SK-N-SH treated with all-trans-retinoic acid at 6 μM for 48 hours (cell line): ENCODE results near the gene MRGPRF.

ENCODE experiments used
- ATAC-seq: fragments of 200-7000 bp; cut with Tn5 transposase; 3 replicates; pipeline ENCODE4 v1.9.1; 2020; ENCODE audit warnings: mild to moderate bottlenecking, moderate library complexity
- ARNTL ChIP-seq: fragments of 450-650 bp; formaldehyde crosslinking; IDR thresholded peaks from 2 replicates; pipeline ENCODE4 v1.5.0; 2020; ENCODE audit warnings: low read depth, mild to moderate bottlenecking, moderate library complexity, borderline replicate concordance
- CSDC2 ChIP-seq: fragments of 250-450 bp; sonication (Bioruptor Pico); IDR thresholded peaks from 2 replicates; pipeline ENCODE4 v1.5.0; 2020; ENCODE audit warnings: mild to moderate bottlenecking, moderate library complexity
- ESRRG ChIP-seq: fragments of 250-450 bp; sonication (Bioruptor Pico); IDR thresholded peaks from 2 replicates; pipeline ENCODE4 v1.6.1; 2021; ENCODE audit warnings: mild to moderate bottlenecking
- GLIS3 ChIP-seq: fragments of 250-450 bp; sonication (Bioruptor Pico); IDR thresholded peaks from 2 replicates; pipeline ENCODE4 v1.5.0; 2020; ENCODE audit warnings: mild to moderate bottlenecking, moderate library complexity
- ISL1 ChIP-seq: fragments of 250-450 bp; sonication (Bioruptor Pico); IDR thresholded peaks from 2 replicates; pipeline ENCODE4 v2.1.2; 2022; ENCODE audit warnings: mild to moderate bottlenecking, moderate library complexity
- OSR1 ChIP-seq: fragments of 250-450 bp; sonication (Bioruptor Pico); IDR thresholded peaks from 2 replicates; pipeline ENCODE4 v1.8.0; 2022; ENCODE audit warnings: moderate library complexity, mild to moderate bottlenecking, inconsistent platforms
- PPARA ChIP-seq: fragments of 250-450 bp; sonication (Bioruptor Pico); IDR thresholded peaks from 2 replicates; pipeline ENCODE4 v1.5.0; 2020; ENCODE audit warnings: mild to moderate bottlenecking, borderline replicate concordance
- RARB ChIP-seq: fragments of 250-450 bp; sonication (Bioruptor Pico); IDR thresholded peaks from 2 replicates; pipeline ENCODE4 v1.8.0; 2021; ENCODE audit warnings: mild to moderate bottlenecking, moderate library complexity
- SNAI2 ChIP-seq: fragments of 250-450 bp; sonication (Bioruptor Pico); IDR thresholded peaks from 2 replicates; pipeline ENCODE4 v1.5.0; 2020; ENCODE audit warnings: mild to moderate bottlenecking, moderate library complexity
- TCF4 ChIP-seq: fragments of 250-450 bp; sonication (Bioruptor Pico); IDR thresholded peaks from 2 replicates; pipeline ENCODE4 v1.8.0; 2021; ENCODE audit warnings: mild to moderate bottlenecking, moderate library complexity, borderline replicate concordance
- TOX ChIP-seq: fragments of 250-450 bp; sonication (Bioruptor Pico); IDR thresholded peaks from 2 replicates; pipeline ENCODE4 v1.8.0; 2021; ENCODE audit warnings: mild to moderate bottlenecking, moderate library complexity, borderline replicate concordance
- ZC3H10 ChIP-seq: fragments of 250-450 bp; sonication (Bioruptor Pico); IDR thresholded peaks from 2 replicates; pipeline ENCODE4 v1.5.1; 2021; ENCODE audit warnings: mild to moderate bottlenecking, moderate library complexity
- ZFP30 ChIP-seq: fragments of 450-650 bp; formaldehyde crosslinking; IDR thresholded peaks from 2 replicates; pipeline ENCODE4 v1.5.0; 2022; ENCODE audit warnings: mild to moderate bottlenecking, moderate library complexity
- ZNF565 ChIP-seq: fragments of 450-650 bp; formaldehyde crosslinking; conservative IDR thresholded peaks from 2 replicates; pipeline ENCODE4 v1.5.0; 2020; ENCODE audit warnings: low read depth, mild to moderate bottlenecking, moderate library complexity
- ZNF70 ChIP-seq: fragments of 450-650 bp; formaldehyde crosslinking; IDR thresholded peaks from 2 replicates; pipeline ENCODE4 v1.5.0; 2020; ENCODE audit warnings: mild to moderate bottlenecking, moderate library complexity
- ZNF8 ChIP-seq: fragments of 450-650 bp; formaldehyde crosslinking; IDR thresholded peaks from 2 replicates; pipeline ENCODE4 v1.5.0; 2020; ENCODE audit warnings: mild to moderate bottlenecking, moderate library complexity
- TF ChIP-seq, protein P1 (sequence below): fragments of 250-450 bp; sonication (Bioruptor Pico); IDR thresholded peaks from 2 replicates; pipeline ENCODE4 v1.8.0; 2020; ENCODE audit warnings: mild to moderate bottlenecking, moderate library complexity, borderline replicate concordance
- TF ChIP-seq, protein P2 (sequence below): fragments of 250-450 bp; sonication (Bioruptor Pico); IDR thresholded peaks from 2 replicates; pipeline ENCODE4 v1.5.1; 2020; ENCODE audit warnings: low read depth, mild to moderate bottlenecking, moderate library complexity
- TF ChIP-seq, protein P3 (sequence below): fragments of 250-450 bp; sonication (Bioruptor Pico); IDR thresholded peaks from 2 replicates; pipeline ENCODE4 v1.8.0; 2021; ENCODE audit warnings: low read depth, mild to moderate bottlenecking, moderate library complexity, borderline replicate concordance
- TF ChIP-seq, protein P4 (sequence below): fragments of 250-450 bp; sonication (Bioruptor Pico); IDR thresholded peaks from 2 replicates; pipeline ENCODE4 v1.5.1; 2021; ENCODE audit warnings: mild to moderate bottlenecking, moderate library complexity

MRGPRF gene

DNA sequence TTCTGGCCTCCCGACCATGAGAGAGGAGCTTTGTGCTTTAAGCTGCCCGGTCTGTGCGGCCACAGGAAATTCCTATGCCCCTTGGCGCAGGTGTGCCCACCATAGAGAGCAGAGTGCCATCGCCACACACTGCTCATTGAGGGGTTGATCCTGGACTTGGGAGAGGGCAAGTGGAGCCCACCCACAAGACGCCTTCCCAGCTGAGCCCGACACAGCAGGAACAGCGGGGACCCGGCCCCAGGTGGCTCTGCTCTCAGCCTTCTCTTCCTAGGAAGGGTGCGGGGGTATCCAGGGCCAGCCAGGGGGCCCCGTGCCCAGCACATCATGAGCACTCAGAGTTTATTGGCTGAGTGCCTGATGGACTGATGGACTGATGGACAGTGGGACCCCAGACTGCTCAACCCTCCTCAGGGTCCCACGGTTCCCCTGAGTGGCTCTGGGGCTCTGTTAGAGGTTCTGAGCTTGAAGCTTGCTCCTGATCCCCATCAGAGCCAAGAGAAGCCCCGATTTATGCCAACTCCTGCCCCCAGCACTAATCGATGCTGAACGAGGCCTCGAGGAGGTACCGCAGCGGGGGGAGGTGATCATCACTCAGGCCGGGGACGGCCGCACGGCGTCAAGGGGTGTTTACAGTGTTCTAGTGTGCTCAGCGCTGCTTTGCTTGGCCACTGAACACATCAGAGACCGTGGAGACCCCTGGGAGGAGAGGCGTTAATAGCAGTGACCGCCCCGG, 18.7 kb downstream of the MRGPRF start:
- TF ChIP-seq, protein P1, sequence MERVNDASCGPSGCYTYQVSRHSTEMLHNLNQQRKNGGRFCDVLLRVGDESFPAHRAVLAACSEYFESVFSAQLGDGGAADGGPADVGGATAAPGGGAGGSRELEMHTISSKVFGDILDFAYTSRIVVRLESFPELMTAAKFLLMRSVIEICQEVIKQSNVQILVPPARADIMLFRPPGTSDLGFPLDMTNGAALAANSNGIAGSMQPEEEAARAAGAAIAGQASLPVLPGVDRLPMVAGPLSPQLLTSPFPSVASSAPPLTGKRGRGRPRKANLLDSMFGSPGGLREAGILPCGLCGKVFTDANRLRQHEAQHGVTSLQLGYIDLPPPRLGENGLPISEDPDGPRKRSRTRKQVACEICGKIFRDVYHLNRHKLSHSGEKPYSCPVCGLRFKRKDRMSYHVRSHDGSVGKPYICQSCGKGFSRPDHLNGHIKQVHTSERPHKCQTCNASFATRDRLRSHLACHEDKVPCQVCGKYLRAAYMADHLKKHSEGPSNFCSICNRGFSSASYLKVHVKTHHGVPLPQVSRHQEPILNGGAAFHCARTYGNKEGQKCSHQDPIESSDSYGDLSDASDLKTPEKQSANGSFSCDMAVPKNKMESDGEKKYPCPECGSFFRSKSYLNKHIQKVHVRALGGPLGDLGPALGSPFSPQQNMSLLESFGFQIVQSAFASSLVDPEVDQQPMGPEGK (CRISPR knock-in tag), result no peak
- no peak for TF ChIP-seq ESRRG
- TF ChIP-seq PPARA (CRISPR knock-in tag), result no peak
- no peak for TF ChIP-seq ZNF70 (CRISPR knock-in tag)
- no peak for TF ChIP-seq TCF4 (CRISPR knock-in tag)
- no peak for ATAC-seq

DNA sequence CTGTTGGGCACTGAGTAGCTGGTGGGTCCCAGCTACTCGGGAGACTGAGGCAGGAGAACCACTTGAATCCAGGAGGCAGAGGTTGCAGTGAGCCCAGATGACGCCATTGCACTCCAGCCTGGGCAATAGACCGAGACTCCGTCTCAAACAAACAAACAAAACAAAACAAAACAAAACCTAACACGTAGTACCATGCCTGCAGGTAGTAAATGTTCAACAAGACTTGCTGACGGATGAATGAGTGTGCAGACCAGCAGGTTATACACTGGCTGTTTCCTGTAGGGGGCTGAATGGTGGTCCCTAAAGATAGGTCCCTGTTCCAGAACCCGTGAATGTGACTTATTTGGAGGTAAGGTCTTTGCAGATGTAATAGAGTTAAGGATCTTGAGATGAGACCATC, 19.5 kb downstream of the MRGPRF start:
- ATAC-seq, result no peak
- TF ChIP-seq OSR1 (CRISPR knock-in tag), result no peak
- TF ChIP-seq CSDC2 (CRISPR knock-in tag), result no peak
- TF ChIP-seq, protein P2, sequence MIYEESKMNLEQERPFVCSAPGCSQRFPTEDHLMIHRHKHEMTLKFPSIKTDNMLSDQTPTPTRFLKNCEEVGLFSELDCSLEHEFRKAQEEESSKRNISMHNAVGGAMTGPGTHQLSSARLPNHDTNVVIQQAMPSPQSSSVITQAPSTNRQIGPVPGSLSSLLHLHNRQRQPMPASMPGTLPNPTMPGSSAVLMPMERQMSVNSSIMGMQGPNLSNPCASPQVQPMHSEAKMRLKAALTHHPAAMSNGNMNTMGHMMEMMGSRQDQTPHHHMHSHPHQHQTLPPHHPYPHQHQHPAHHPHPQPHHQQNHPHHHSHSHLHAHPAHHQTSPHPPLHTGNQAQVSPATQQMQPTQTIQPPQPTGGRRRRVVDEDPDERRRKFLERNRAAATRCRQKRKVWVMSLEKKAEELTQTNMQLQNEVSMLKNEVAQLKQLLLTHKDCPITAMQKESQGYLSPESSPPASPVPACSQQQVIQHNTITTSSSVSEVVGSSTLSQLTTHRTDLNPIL, result no peak
- TF ChIP-seq, protein P3, sequence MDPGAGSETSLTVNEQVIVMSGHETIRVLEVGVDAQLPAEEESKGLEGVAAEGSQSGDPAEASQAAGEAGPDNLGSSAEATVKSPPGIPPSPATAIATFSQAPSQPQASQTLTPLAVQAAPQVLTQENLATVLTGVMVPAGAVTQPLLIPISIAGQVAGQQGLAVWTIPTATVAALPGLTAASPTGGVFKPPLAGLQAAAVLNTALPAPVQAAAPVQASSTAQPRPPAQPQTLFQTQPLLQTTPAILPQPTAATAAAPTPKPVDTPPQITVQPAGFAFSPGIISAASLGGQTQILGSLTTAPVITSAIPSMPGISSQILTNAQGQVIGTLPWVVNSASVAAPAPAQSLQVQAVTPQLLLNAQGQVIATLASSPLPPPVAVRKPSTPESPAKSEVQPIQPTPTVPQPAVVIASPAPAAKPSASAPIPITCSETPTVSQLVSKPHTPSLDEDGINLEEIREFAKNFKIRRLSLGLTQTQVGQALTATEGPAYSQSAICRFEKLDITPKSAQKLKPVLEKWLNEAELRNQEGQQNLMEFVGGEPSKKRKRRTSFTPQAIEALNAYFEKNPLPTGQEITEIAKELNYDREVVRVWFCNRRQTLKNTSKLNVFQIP (CRISPR knock-in tag), result no peak
- TF ChIP-seq GLIS3, result no peak
- no peak for TF ChIP-seq ZNF70 (CRISPR knock-in tag)
- TF ChIP-seq, protein P1 (CRISPR knock-in tag), result no peak
- no peak for TF ChIP-seq ZNF565 (CRISPR knock-in tag)
- no peak for TF ChIP-seq ZNF8 (CRISPR knock-in tag)
- no peak for TF ChIP-seq ARNTL (CRISPR knock-in tag)
- no peak for TF ChIP-seq SNAI2 (CRISPR knock-in tag)
- TF ChIP-seq ZFP30 (CRISPR knock-in tag), result no peak
- no peak for TF ChIP-seq ZC3H10
- TF ChIP-seq TOX, result no peak
- no peak for TF ChIP-seq PPARA (CRISPR knock-in tag)
- no peak for TF ChIP-seq RARB (CRISPR knock-in tag)
- TF ChIP-seq ISL1 (CRISPR knock-in tag), result no peak

DNA sequence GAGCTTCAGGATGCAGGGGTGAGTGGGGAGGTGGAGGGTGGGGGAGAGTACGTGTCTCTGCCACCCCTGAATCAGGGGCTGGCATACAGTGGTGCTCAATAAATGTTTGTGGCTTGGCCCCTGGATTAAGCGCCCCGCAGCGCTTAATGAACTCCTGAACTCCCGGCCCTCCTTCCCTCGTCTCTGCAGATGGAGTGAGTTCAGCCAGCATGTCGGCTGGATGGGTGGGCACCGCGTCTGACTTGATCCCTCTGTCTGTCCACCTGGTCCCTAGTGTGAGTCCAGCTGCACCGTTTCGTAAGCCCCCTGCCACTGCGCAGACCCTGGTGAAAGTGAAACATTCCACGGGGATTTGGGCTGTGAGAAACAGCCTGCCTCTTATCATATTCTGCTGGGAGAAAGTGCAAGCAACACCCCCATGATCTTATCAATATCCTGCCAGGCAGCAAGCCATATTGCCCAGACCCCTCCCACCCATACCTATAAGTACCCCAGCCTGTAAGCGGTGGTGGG, 20.2 kb downstream of the MRGPRF start:
- ATAC-seq, result no peak
- TF ChIP-seq, protein P1 (CRISPR knock-in tag), result no peak
- TF ChIP-seq, protein P4, sequence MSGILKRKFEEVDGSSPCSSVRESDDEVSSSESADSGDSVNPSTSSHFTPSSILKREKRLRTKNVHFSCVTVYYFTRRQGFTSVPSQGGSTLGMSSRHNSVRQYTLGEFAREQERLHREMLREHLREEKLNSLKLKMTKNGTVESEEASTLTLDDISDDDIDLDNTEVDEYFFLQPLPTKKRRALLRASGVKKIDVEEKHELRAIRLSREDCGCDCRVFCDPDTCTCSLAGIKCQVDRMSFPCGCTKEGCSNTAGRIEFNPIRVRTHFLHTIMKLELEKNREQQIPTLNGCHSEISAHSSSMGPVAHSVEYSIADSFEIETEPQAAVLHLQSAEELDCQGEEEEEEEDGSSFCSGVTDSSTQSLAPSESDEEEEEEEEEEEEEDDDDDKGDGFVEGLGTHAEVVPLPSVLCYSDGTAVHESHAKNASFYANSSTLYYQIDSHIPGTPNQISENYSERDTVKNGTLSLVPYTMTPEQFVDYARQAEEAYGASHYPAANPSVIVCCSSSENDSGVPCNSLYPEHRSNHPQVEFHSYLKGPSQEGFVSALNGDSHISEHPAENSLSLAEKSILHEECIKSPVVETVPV (CRISPR knock-in tag), result no peak
- TF ChIP-seq GLIS3 (no peak), TOX (no peak), PPARA (CRISPR knock-in tag) (no peak)
